ENCODE results near the gene NFATC1.

The NFATC1 gene

GRCh38 chr18:79439628-79440023 is 43.9 kb downstream of the NFATC1 start:
- Histone ChIP-seq H3K27me3 (replicated peaks; ENCODE audit: control insufficient read depth, insufficient read depth, low read length) (no peaks in the 10 kb centered on the region; the same call in 1 of the 2 replicates), H3K4me3 (replicated peaks; ENCODE audit: low read depth, low read length) (no peak overlapping the region), H3K36me3 (ENCODE audit: control insufficient read depth, insufficient read depth, low read length) (no peaks in the 10 kb centered on the region)
- DNase-seq (ENCODE audit: extremely low read depth, insufficient read length), result no peak
- TF ChIP-seq CTCF (IDR thresholded peaks at IDR 0.05; ENCODE audit: insufficient read depth, low read length, poor library complexity, severe bottlenecking), result no peak

GRCh38 chr18:79440316-79441110 is 44.8 kb downstream of the NFATC1 start:
- Histone ChIP-seq H3K36me3 (ENCODE audit: control insufficient read depth, insufficient read depth, low read length) (no peaks in the 10 kb centered on the region), H3K4me3 (replicated peaks; ENCODE audit: low read depth, low read length) (no peak overlapping the region), H3K27me3 (replicated peaks; ENCODE audit: control insufficient read depth, insufficient read depth, low read length) (no peaks in the 10 kb centered on the region; the same call in 1 of the 2 replicates)
- DNase-seq (ENCODE audit: extremely low read depth, insufficient read length), result no peak
- no peak for TF ChIP-seq CTCF (IDR thresholded peaks at IDR 0.05; ENCODE audit: insufficient read depth, low read length, poor library complexity, severe bottlenecking)

GRCh38 chr18:79441420-79441819 is 45.7 kb downstream of the NFATC1 start:
- Histone ChIP-seq H3K4me3 (replicated peaks; ENCODE audit: low read depth, low read length) (no peak overlapping the region), H3K36me3 (ENCODE audit: control insufficient read depth, insufficient read depth, low read length) (no peaks in the 10 kb centered on the region), H3K27me3 (replicated peaks; ENCODE audit: control insufficient read depth, insufficient read depth, low read length) (no peaks in the 10 kb centered on the region; the same call in 1 of the 2 replicates)
- TF ChIP-seq CTCF (IDR thresholded peaks at IDR 0.05; ENCODE audit: insufficient read depth, low read length, poor library complexity, severe bottlenecking), result no peak
- no peak for DNase-seq (ENCODE audit: extremely low read depth, insufficient read length)

- H3K36me3 ChIP-seq (ENCODE audit: control insufficient read depth, insufficient read depth, low read length), result no peaks in the 10 kb centered on the region
- TF ChIP-seq CTCF (IDR thresholded peaks at IDR 0.05; ENCODE audit: insufficient read depth, low read length, poor library complexity, severe bottlenecking), result no peak
- H3K27me3 ChIP-seq (replicated peaks; ENCODE audit: control insufficient read depth, insufficient read depth, low read length), result no peaks in the 10 kb centered on the region
- no peak overlapping the region for H3K4me3 ChIP-seq (replicated peaks; ENCODE audit: low read depth, low read length)
- no peak for DNase-seq (ENCODE audit: extremely low read depth, insufficient read length)
Observed at GRCh38 chr18:79442508-79443221, 46.9 kb downstream of the NFATC1 start.

- DNase-seq (ENCODE audit: extremely low read depth, insufficient read length), result no peak
- no peak overlapping the region for H3K4me3 ChIP-seq (replicated peaks; ENCODE audit: low read depth, low read length)
- no peaks in the 10 kb centered on the region for H3K36me3 ChIP-seq (ENCODE audit: control insufficient read depth, insufficient read depth, low read length)
- H3K27me3 ChIP-seq (replicated peaks; ENCODE audit: control insufficient read depth, insufficient read depth, low read length), result no peaks in the 10 kb centered on the region
- no peak for TF ChIP-seq CTCF (IDR thresholded peaks at IDR 0.05; ENCODE audit: insufficient read depth, low read length, poor library complexity, severe bottlenecking)
Observed at GRCh38 chr18:79445221-79445620, 49.5 kb downstream of the NFATC1 start.

Data from GM06990 (cell line).